KMS-11 (cell line): ENCODE measurements around the gene MFSD12.
A peak's percentile ranks its signal among the peaks of the same experiment; 100 is the strongest.

Source experiments
- H2AFZ ChIP-seq: fragments of 200-600 bp; sonication (generic); 2 replicates; pipeline ENCODE4 v1.6.1; 2016; ENCODE audit warnings: antibody characterized with exemption, mixed run types, low read depth
- H3K27ac ChIP-seq: fragments of 200-600 bp; sonication (generic); 2 replicates; pipeline ENCODE4 v1.6.1; 2016; ENCODE audit warnings: mild to moderate bottlenecking, mixed run types
- H3K27me3 ChIP-seq: fragments of 200-600 bp; sonication (generic); 2 replicates; pipeline ENCODE4 v1.6.1; 2017; ENCODE audit warnings: mild to moderate bottlenecking, low read depth, mixed run types, moderate library complexity; ENCODE audit not compliant: insufficient read depth
- H3K36me3 ChIP-seq: fragments of 200-600 bp; sonication (generic); 2 replicates; pipeline ENCODE4 v1.6.1; 2017; ENCODE audit warnings: mild to moderate bottlenecking, mixed run types; ENCODE audit not compliant: insufficient read depth
- H3K4me1 ChIP-seq: fragments of 200-600 bp; sonication (generic); 2 replicates; pipeline ENCODE4 v1.6.1; 2016; ENCODE audit warnings: mild to moderate bottlenecking, low read depth, mixed run types; ENCODE audit not compliant: poor library complexity, severe bottlenecking
- H3K4me2 ChIP-seq: fragments of 200-600 bp; sonication (generic); 2 replicates; pipeline ENCODE4 v1.7.0; 2016; ENCODE audit warnings: mild to moderate bottlenecking, mixed run types
- H3K4me3 ChIP-seq: fragments of 200-600 bp; sonication (generic); IDR thresholded peaks from 2 replicates; pipeline ENCODE4 v1.6.1; 2017; ENCODE audit warnings: low read depth, low read length, mixed read lengths; ENCODE audit not compliant: insufficient read depth
- H3K79me2 ChIP-seq: fragments of 200-600 bp; sonication (generic); 2 replicates; pipeline ENCODE4 v1.6.1; 2016; ENCODE audit warnings: low read depth, mixed run types; ENCODE audit not compliant: insufficient read depth
- H3K9ac ChIP-seq: fragments of 200-600 bp; sonication (generic); 2 replicates; pipeline ENCODE4 v1.6.1; 2016; ENCODE audit warnings: mild to moderate bottlenecking, mixed run types
- H4K20me1 ChIP-seq: fragments of 200-600 bp; sonication (generic); 2 replicates; pipeline ENCODE4 v1.6.1; 2016; ENCODE audit warnings: mild to moderate bottlenecking, mixed run types; ENCODE audit not compliant: insufficient read depth
- CTCF ChIP-seq: fragments of 200-600 bp; sonication (generic); conservative IDR thresholded peaks from 2 replicates; pipeline ENCODE4 v1.6.1; 2017; ENCODE audit warnings: low read depth, mild to moderate bottlenecking, antibody characterized with exemption, low read length, moderate library complexity, mixed read lengths

Gene MFSD12

GRCh38 chr19:3496392-3497273, 60.8 kb downstream of the MFSD12 start:
- H4K20me1 ChIP-seq = no peaks in the 10 kb centered on the region
- TF ChIP-seq CTCF = no peak
- no peak overlapping the region for H3K4me3 ChIP-seq
- peaks cover 18% of the 10 kb centered on the region for H3K4me1 ChIP-seq
- no peak overlapping the region for H2AFZ ChIP-seq
- H3K36me3 ChIP-seq = no peaks in the 10 kb centered on the region
- no peak overlapping the region for H3K4me2 ChIP-seq
- peaks cover 36% of the 10 kb centered on the region for H3K79me2 ChIP-seq
- no peak overlapping the region for H3K27ac ChIP-seq
- no peaks in the 10 kb centered on the region for H3K27me3 ChIP-seq
- no peak overlapping the region for H3K9ac ChIP-seq

- Histone ChIP-seq H2AFZ (no peak overlapping the region), H3K36me3 (no peaks in the 10 kb centered on the region), H3K9ac (no peak overlapping the region), H3K27me3 (no peaks in the 10 kb centered on the region), H3K4me1 (peaks cover 8% of the 10 kb centered on the region), H4K20me1 (no peaks in the 10 kb centered on the region), H3K4me2 (peak overlapping the region; percentile 36; the same call in 1 of the 2 replicates), H3K27ac (peak overlapping the region; percentile 33; the same call in 1 of the 2 replicates), H3K79me2 (peaks cover 28% of the 10 kb centered on the region), H3K4me3 (no peak overlapping the region)
- no peak for TF ChIP-seq CTCF
Observed at GRCh38 chr19:3494559-3494958, 62.8 kb downstream of the MFSD12 start.
